HEK293T (cell line): Measurements from ENCODE around the gene ERC2.

Source experiments
- CTCF ChIA-PET: fragments of 350-600 bp; formaldehyde crosslinking; extraction: SDS; loops from one replicate; lab custom pipeline; 2021; ENCODE audit warnings: antibody characterized with exemption, inconsistent platforms; lab: Yijun Ruan, JAX
- POLR2A ChIA-PET: fragments of 350-600 bp; formaldehyde crosslinking; extraction: SDS; loops from one replicate; lab custom pipeline; 2020; ENCODE audit warnings: antibody characterized with exemption, inconsistent platforms; lab: Yijun Ruan, JAX
- DNase-seq: peaks from one replicate; pipeline ENCODE4 v3.0.0; 2012; ENCODE audit warnings: mixed read lengths; ENCODE audit errors: extremely low spot score
- ARNT ChIP-seq: fragments of 450-650 bp; IDR thresholded peaks from 2 replicates; pipeline ENCODE4 v1.6.1; 2017; ENCODE audit warnings: mild to moderate bottlenecking
- BHLHE40 ChIP-seq: fragments of 450-650 bp; IDR thresholded peaks from 2 replicates; pipeline ENCODE4 v1.6.1; 2016; ENCODE audit warnings: mild to moderate bottlenecking, moderate library complexity, borderline replicate concordance
- CTBP1 ChIP-seq: fragments of 450-650 bp; IDR thresholded peaks from 2 replicates; pipeline ENCODE4 v1.6.1; 2016; ENCODE audit warnings: borderline replicate concordance
- ELF4 ChIP-seq: fragments of 450-650 bp; IDR thresholded peaks from 2 replicates; pipeline ENCODE4 v1.6.1; 2017; ENCODE audit warnings: antibody characterized with exemption
- FOXA1 ChIP-seq: fragments of 450-650 bp; IDR thresholded peaks from 2 replicates; pipeline ENCODE4 v1.6.1; 2016; ENCODE audit warnings: mild to moderate bottlenecking
- FOXK2 ChIP-seq: fragments of 450-650 bp; IDR thresholded peaks from 2 replicates; pipeline ENCODE4 v1.6.1; 2016; ENCODE audit warnings: mild to moderate bottlenecking
- FOXM1 ChIP-seq: fragments of 450-650 bp; IDR thresholded peaks from 2 replicates; pipeline ENCODE4 v1.6.1; 2017; ENCODE audit warnings: mild to moderate bottlenecking, borderline replicate concordance
- HDGF ChIP-seq: fragments of 450-650 bp; IDR thresholded peaks from 2 replicates; pipeline ENCODE4 v1.6.1; 2017; ENCODE audit warnings: antibody characterized with exemption, borderline replicate concordance
- L3MBTL2 ChIP-seq: fragments of 450-650 bp; conservative IDR thresholded peaks from 2 replicates; pipeline ENCODE4 v1.6.1; 2016; ENCODE audit warnings: mild to moderate bottlenecking
- LEF1 ChIP-seq: fragments of 450-650 bp; IDR thresholded peaks from 2 replicates; pipeline ENCODE4 v1.6.1; 2017; ENCODE audit warnings: mild to moderate bottlenecking, borderline replicate concordance
- NFRKB ChIP-seq: fragments of 450-650 bp; IDR thresholded peaks from 2 replicates; pipeline ENCODE4 v1.6.1; 2016; ENCODE audit warnings: mild to moderate bottlenecking, moderate library complexity
- PKNOX1 ChIP-seq: fragments of 450-650 bp; IDR thresholded peaks from 2 replicates; pipeline ENCODE4 v1.6.1; 2016
- SP1 ChIP-seq: fragments of 450-650 bp; IDR thresholded peaks from 2 replicates; pipeline ENCODE4 v1.6.1; 2017
- SUZ12 ChIP-seq: fragments of 450-650 bp; IDR thresholded peaks from 2 replicates; pipeline ENCODE4 v1.6.1; 2016; ENCODE audit warnings: mild to moderate bottlenecking
- TARDBP ChIP-seq: fragments of 450-650 bp; IDR thresholded peaks from 2 replicates; pipeline ENCODE4 v1.6.1; 2016
- ZNF384 ChIP-seq: fragments of 450-650 bp; IDR thresholded peaks from 2 replicates; pipeline ENCODE4 v1.6.1; 2016

The ERC2 gene

GRCh38 chr3:55686426-55687254 is 781.6 kb downstream of the ERC2 start:
- POLR2A ChIA-PET, result no interaction called here
- CTCF ChIA-PET, result no interaction called here
- TF ChIP-seq LEF1, result no peak
- no peak for TF ChIP-seq ARNT
- no peak for DNase-seq

GRCh38 chr3:55683666-55684270 is 784.5 kb downstream of the ERC2 start:
- ChIA-PET POLR2A (no interaction called here), CTCF (no interaction called here)
- DNase-seq, result no peak
- TF ChIP-seq FOXA1 (no peak), FOXK2 (no peak), NFRKB (no peak), ELF4 (no peak), PKNOX1 (no peak), TARDBP (no peak), SUZ12 (no peak), SP1 (no peak), LEF1 (no peak), ZNF384 (no peak), L3MBTL2 (no peak)

- ChIA-PET POLR2A (no interaction called here), CTCF (interaction anchor here (0.6 to 1.2 kb wide), 2 partner anchors 35 to 204 kb away, joined by 3 read pairs; no protein-coding TSS in a partner anchor)
- TF ChIP-seq ARNT (no peak), BHLHE40 (no peak), ELF4 (no peak), FOXA1 (no peak), TARDBP (no peak), HDGF (no peak), NFRKB (no peak), FOXK2 (no peak), L3MBTL2 (no peak), FOXM1 (no peak), CTBP1 (no peak)
- no peak for DNase-seq
Observed at GRCh38 chr3:55682461-55682860, 785.8 kb downstream of the ERC2 start.

GRCh38 chr3:55678546-55679216 is 789.6 kb downstream of the ERC2 start:
- ChIA-PET POLR2A (no interaction called here), CTCF (no interaction called here)
- DNase-seq, result no peak

GRCh38 chr3:55676643-55677042 is 791.6 kb downstream of the ERC2 start:
- ChIA-PET POLR2A (interaction anchor here (0.7 kb wide), 1 partner anchor 54 kb away, joined by 3 read pairs; no protein-coding TSS in a partner anchor), CTCF (no interaction called here)
- no peak for DNase-seq
- TF ChIP-seq NFRKB (no peak), FOXM1 (no peak), SUZ12 (no peak), FOXK2 (no peak), L3MBTL2 (no peak), ELF4 (no peak), LEF1 (no peak), ZNF384 (no peak), SP1 (no peak), TARDBP (no peak), BHLHE40 (no peak), PKNOX1 (no peak)

More at GRCh38 chr3:55678546-55679216, 789.6 kb downstream of the ERC2 start:
- no peak for TF ChIP-seq LEF1
- no peak for TF ChIP-seq CTBP1
- TF ChIP-seq ELF4, result no peak
- no peak for TF ChIP-seq FOXK2
- no peak for TF ChIP-seq L3MBTL2
- TF ChIP-seq NFRKB, result no peak
- TF ChIP-seq ZNF384, result no peak
- no peak for TF ChIP-seq TARDBP
- TF ChIP-seq SUZ12, result no peak
- TF ChIP-seq HDGF, result no peak
- no peak for TF ChIP-seq ARNT
- no peak for TF ChIP-seq FOXA1
- no peak for TF ChIP-seq BHLHE40
- TF ChIP-seq PKNOX1, result no peak
- no peak for TF ChIP-seq FOXM1
- TF ChIP-seq SP1, result no peak

- no peak for DNase-seq
- ChIA-PET CTCF (no interaction called here), POLR2A (no interaction called here)
- TF ChIP-seq FOXK2, result no peak
- no peak for TF ChIP-seq FOXA1
- TF ChIP-seq ZNF384, result no peak
- TF ChIP-seq LEF1, result no peak
- TF ChIP-seq SP1, result no peak
- no peak for TF ChIP-seq CTBP1
- no peak for TF ChIP-seq HDGF
- no peak for TF ChIP-seq NFRKB
- TF ChIP-seq SUZ12, result no peak
Observed at GRCh38 chr3:55675478-55675877, 792.8 kb downstream of the ERC2 start.
